SK-N-SH treated with all-trans-retinoic acid at 6 μM for 48 hours (cell line): ENCODE measurements around the gene RGS4.

ENCODE experiments used
- ARNTL ChIP-seq: fragments of 450-650 bp; formaldehyde crosslinking; IDR thresholded peaks from 2 replicates; pipeline ENCODE4 v1.5.0; 2020; ENCODE audit warnings: low read depth, mild to moderate bottlenecking, moderate library complexity, borderline replicate concordance
- BACH2 ChIP-seq: fragments of 250-450 bp; sonication (Bioruptor Pico); IDR thresholded peaks from 2 replicates; pipeline ENCODE4 v1.9.0; 2021; ENCODE audit warnings: mild to moderate bottlenecking, borderline replicate concordance
- ESRRG ChIP-seq: fragments of 250-450 bp; sonication (Bioruptor Pico); IDR thresholded peaks from 2 replicates; pipeline ENCODE4 v1.6.1; 2021; ENCODE audit warnings: mild to moderate bottlenecking
- GLIS3 ChIP-seq: fragments of 250-450 bp; sonication (Bioruptor Pico); IDR thresholded peaks from 2 replicates; pipeline ENCODE4 v1.5.0; 2020; ENCODE audit warnings: mild to moderate bottlenecking, moderate library complexity
- ISL1 ChIP-seq: fragments of 250-450 bp; sonication (Bioruptor Pico); IDR thresholded peaks from 2 replicates; pipeline ENCODE4 v2.1.2; 2022; ENCODE audit warnings: mild to moderate bottlenecking, moderate library complexity
- PATZ1 ChIP-seq: fragments of 250-450 bp; sonication (Bioruptor Pico); IDR thresholded peaks from 2 replicates; pipeline ENCODE4 v1.8.0; 2020; ENCODE audit warnings: mild to moderate bottlenecking, moderate library complexity, borderline replicate concordance
- RARB ChIP-seq: fragments of 250-450 bp; sonication (Bioruptor Pico); IDR thresholded peaks from 2 replicates; pipeline ENCODE4 v1.8.0; 2021; ENCODE audit warnings: mild to moderate bottlenecking, moderate library complexity
- SNAI2 ChIP-seq: fragments of 250-450 bp; sonication (Bioruptor Pico); IDR thresholded peaks from 2 replicates; pipeline ENCODE4 v1.5.0; 2020; ENCODE audit warnings: mild to moderate bottlenecking, moderate library complexity
- ZC3H10 ChIP-seq: fragments of 250-450 bp; sonication (Bioruptor Pico); IDR thresholded peaks from 2 replicates; pipeline ENCODE4 v1.5.1; 2021; ENCODE audit warnings: mild to moderate bottlenecking, moderate library complexity
- ZFP3 ChIP-seq: fragments of 250-450 bp; sonication (Bioruptor Pico); IDR thresholded peaks from 2 replicates; pipeline ENCODE4 v1.5.0; 2020; ENCODE audit warnings: mild to moderate bottlenecking, moderate library complexity
- ZFP30 ChIP-seq: fragments of 450-650 bp; formaldehyde crosslinking; IDR thresholded peaks from 2 replicates; pipeline ENCODE4 v1.5.0; 2022; ENCODE audit warnings: mild to moderate bottlenecking, moderate library complexity
- ZNF565 ChIP-seq: fragments of 450-650 bp; formaldehyde crosslinking; conservative IDR thresholded peaks from 2 replicates; pipeline ENCODE4 v1.5.0; 2020; ENCODE audit warnings: low read depth, mild to moderate bottlenecking, moderate library complexity

- TF ChIP-seq GLIS3 (no peak), RARB (no peak), ISL1 (CRISPR knock-in tag) (no peak), ZFP3 (no peak), ARNTL (no peak), ZNF565 (CRISPR knock-in tag) (no peak), BACH2 (CRISPR knock-in tag) (no peak), SNAI2 (CRISPR knock-in tag) (no peak), PATZ1 (CRISPR knock-in tag) (no peak), ESRRG (CRISPR knock-in tag) (no peak), ZC3H10 (CRISPR knock-in tag) (no peak), ZFP30 (CRISPR knock-in tag) (no peak)
Observed at GRCh38 chr1:163085904-163086268, 16.7 kb downstream of the RGS4 start.
